GM21367 (cell line): ENCODE data around the gene ZNF169.
"Not testable (repeated sequence)": the region's sequence is repeated elsewhere in the genome, so short reads cannot be mapped to it uniquely, and the experiment has no call there.

Source experiments
- ATAC-seq: cut with Tn5 transposase; IDR thresholded peaks from one replicate; pipeline ENCODE4 v1.9.1; 2021; ENCODE audit not compliant: unreplicated experiment

Gene ZNF169

GRCh38 chr9:94259077-94259862 is at the start of gene ZNF169:
ZNF169 (plus strand) TSS chr9:94259298; CDS start chr9:94278813, 19,515 bp downstream.
- peak; percentile 100 for ATAC-seq

GRCh38 chr9:94210616-94211603 is 48.2 kb upstream of the ZNF169 start:
- ATAC-seq = no peak

GRCh38 chr9:94212091-94212490 is 47.0 kb upstream of the ZNF169 start:
- ATAC-seq = no peak

- no peak for ATAC-seq
Measured at GRCh38 chr9:94212531-94212930, 46.6 kb upstream of the ZNF169 start.

GRCh38 chr9:94213511-94214124 is 45.5 kb upstream of the ZNF169 start:
- peak; percentile 81 for ATAC-seq

- ATAC-seq = no peak
Measured at GRCh38 chr9:94222870-94223269, 36.2 kb upstream of the ZNF169 start.

GRCh38 chr9:94225413-94225812 is 33.7 kb upstream of the ZNF169 start:
- ATAC-seq = not testable (repeated sequence)

GRCh38 chr9:94228616-94229015 is 30.5 kb upstream of the ZNF169 start:
- no peak for ATAC-seq

- no peak for ATAC-seq
Measured at GRCh38 chr9:94232428-94232827, 26.7 kb upstream of the ZNF169 start.

- not testable (repeated sequence) for ATAC-seq
Measured at GRCh38 chr9:94241098-94241497, 18.0 kb upstream of the ZNF169 start.

GRCh38 chr9:94245651-94246050 is 13.4 kb upstream of the ZNF169 start:
- ATAC-seq = no peak

- no peak for ATAC-seq
Measured at GRCh38 chr9:94250456-94250855, 8.6 kb upstream of the ZNF169 start.

GRCh38 chr9:94256007-94256406 is 3.1 kb upstream of the ZNF169 start:
- ATAC-seq = no peak

GRCh38 chr9:94265626-94266402 is 6.7 kb downstream of the ZNF169 start:
- not testable (repeated sequence) for ATAC-seq

- ATAC-seq = no peak
Measured at GRCh38 chr9:94269264-94269663, 10.2 kb downstream of the ZNF169 start.

GRCh38 chr9:94270009-94270408 is 10.9 kb downstream of the ZNF169 start:
- ATAC-seq = no peak

GRCh38 chr9:94277029-94277428 is 17.9 kb downstream of the ZNF169 start:
- ATAC-seq = not testable (repeated sequence)

- no peak for ATAC-seq
Measured at GRCh38 chr9:94277885-94278536, 18.9 kb downstream of the ZNF169 start.

- ATAC-seq = no peak
Measured at GRCh38 chr9:94280409-94280989, 21.4 kb downstream of the ZNF169 start.

- no peak for ATAC-seq
Measured at GRCh38 chr9:94281101-94281500, 22.0 kb downstream of the ZNF169 start.
